ENCODE data around the gene BICDL2.
A peak's percentile ranks its signal among the peaks of the same experiment; 100 is the strongest.

Gene BICDL2

GRCh38 chr16:3051494-3051893 is 14.8 kb upstream of the BICDL2 start:
- H3K4me3 ChIP-seq = no peak overlapping the region
- H3K27ac ChIP-seq = peak overlapping the region in 1 of 21 experiments; percentile 22

GRCh38 chr16:3051009-3051408 is 14.3 kb upstream of the BICDL2 start:
- peak overlapping the region in 1 of 21 experiments; percentile 22 for H3K27ac ChIP-seq

GRCh38 chr16:3050487-3050886 is 13.7 kb upstream of the BICDL2 start:
- peak overlapping the region in 1 of 21 experiments; percentile 1 for H3K27ac ChIP-seq
- H3K4me3 ChIP-seq = no peak overlapping the region

More at GRCh38 chr16:3051009-3051408, 14.3 kb upstream of the BICDL2 start:
- H3K4me3 ChIP-seq = no peak overlapping the region

- Histone ChIP-seq H3K27ac (peak overlapping the region in 1 of 21 experiments; percentile 1), H3K4me3 (no peak overlapping the region)
These were observed 13.3 kb upstream of the BICDL2 start for GRCh38 chr16:3049921-3050481.

- Histone ChIP-seq H3K27ac (peak overlapping the region in 1 of 21 experiments; percentile 33), H3K4me3 (peak overlapping the region in 4 of 7 experiments; percentile 28 to 49 (median 40))
These were observed 10.6 kb upstream of the BICDL2 start for GRCh38 chr16:3047387-3047720.

GRCh38 chr16:3046641-3047386 is 10.1 kb upstream of the BICDL2 start:
- Histone ChIP-seq H3K27ac (peak overlapping the region in 13 of 21 experiments; percentile 0 to 78 (median 56)), H3K4me3 (peak overlapping the region; percentile 28 to 49 (median 37))

GRCh38 chr16:3045758-3046640 is 9.3 kb upstream of the BICDL2 start, which contains the start of gene MMP25:
TSS of gene MMP25 (plus strand) at chr16:3046561. CDS start at chr16:3046918, 357 bp downstream.
- H3K27ac ChIP-seq = peak within 1 kb of the TSS in 16 of 21 experiments; percentile 0 to 78 (median 53)

GRCh38 chr16:3044708-3045107 is 8.0 kb upstream of the BICDL2 start:
- peak overlapping the region in 1 of 7 experiments; percentile 49 for H3K4me3 ChIP-seq

More at GRCh38 chr16:3045758-3046640, 9.3 kb upstream of the BICDL2 start, which contains the start of gene MMP25:
- peak within 1 kb of the TSS; percentile 28 to 49 (median 37) for H3K4me3 ChIP-seq

GRCh38 chr16:3042376-3042775 is 5.6 kb upstream of the BICDL2 start:
- Histone ChIP-seq H3K27ac (no peak overlapping the region), H3K4me3 (no peak overlapping the region)

More at GRCh38 chr16:3044708-3045107, 8.0 kb upstream of the BICDL2 start:
- H3K27ac ChIP-seq = no peak overlapping the region

- no peak overlapping the region for H3K27ac ChIP-seq
- H3K4me3 ChIP-seq = no peak overlapping the region
These were observed 2.2 kb upstream of the BICDL2 start for GRCh38 chr16:3038896-3039295.

GRCh38 chr16:3038256-3038655 is 1.5 kb upstream of the BICDL2 start:
- no peak overlapping the region for H3K27ac ChIP-seq
- H3K4me3 ChIP-seq = no peak overlapping the region

- peak overlapping the region; percentile 20 to 43 (median 29) for H3K4me3 ChIP-seq
- peak overlapping the region; percentile 22 to 84 (median 72) for H3K27ac ChIP-seq
These were observed 595 bp downstream of the BICDL2 start for GRCh38 chr16:3035972-3036725.

GRCh38 chr16:3035289-3035971 is 1.3 kb downstream of the BICDL2 start:
- peak overlapping the region in 5 of 7 experiments; percentile 25 to 43 (median 29) for H3K4me3 ChIP-seq
- peak overlapping the region in 4 of 21 experiments; percentile 3 to 79 (median 71) for H3K27ac ChIP-seq

GRCh38 chr16:3032624-3033023 is 4.1 kb downstream of the BICDL2 start:
- Histone ChIP-seq H3K27ac (no peak overlapping the region), H3K4me3 (no peak overlapping the region)

GRCh38 chr16:3030222-3031212 is 6.2 kb downstream of the BICDL2 start:
- Histone ChIP-seq H3K4me3 (no peak overlapping the region), H3K27ac (no peak overlapping the region)

GRCh38 chr16:3029491-3030221 is 7.1 kb downstream of the BICDL2 start:
- Histone ChIP-seq H3K27ac (peak overlapping the region in 1 of 21 experiments; percentile 29), H3K4me3 (peak overlapping the region in 4 of 7 experiments; percentile 4 to 24 (median 19))
